PC-9 (cell line): Measurements from ENCODE around the gene TOP1.

Experiments
- EZH2 ChIP-seq: fragments of 200-600 bp; sonication (generic); IDR thresholded peaks from 2 replicates; pipeline ENCODE4 v1.8.0; 2017; ENCODE audit warnings: antibody characterized with exemption, low read depth
- TF ChIP-seq, protein P1 (sequence below): fragments of 200-600 bp; sonication (generic); conservative IDR thresholded peaks from 2 replicates; pipeline ENCODE4 v1.6.1; 2017; ENCODE audit warnings: mixed run types, antibody characterized with exemption, mild to moderate bottlenecking, moderate library complexity

DNA sequence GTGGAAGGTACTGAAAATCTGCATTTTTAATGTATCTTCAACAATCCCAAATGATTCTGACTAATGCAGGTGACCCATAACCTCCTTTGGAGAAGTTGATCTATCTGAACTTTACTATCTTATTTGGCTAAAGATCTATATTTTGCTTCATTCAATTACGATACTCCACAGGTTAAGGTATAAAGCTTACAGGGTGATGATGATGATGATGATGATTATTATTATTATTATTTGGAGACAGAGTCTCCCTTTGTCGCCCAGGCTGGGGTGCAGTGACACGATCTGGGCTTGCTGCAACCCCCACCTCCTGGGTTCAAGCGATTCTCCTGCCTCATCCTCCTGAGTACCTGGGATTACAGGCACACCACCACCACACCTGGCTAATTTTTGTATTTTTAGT lies 13.1 kb downstream of the TOP1 start:
- no peak for TF ChIP-seq EZH2
- TF ChIP-seq, protein P1, sequence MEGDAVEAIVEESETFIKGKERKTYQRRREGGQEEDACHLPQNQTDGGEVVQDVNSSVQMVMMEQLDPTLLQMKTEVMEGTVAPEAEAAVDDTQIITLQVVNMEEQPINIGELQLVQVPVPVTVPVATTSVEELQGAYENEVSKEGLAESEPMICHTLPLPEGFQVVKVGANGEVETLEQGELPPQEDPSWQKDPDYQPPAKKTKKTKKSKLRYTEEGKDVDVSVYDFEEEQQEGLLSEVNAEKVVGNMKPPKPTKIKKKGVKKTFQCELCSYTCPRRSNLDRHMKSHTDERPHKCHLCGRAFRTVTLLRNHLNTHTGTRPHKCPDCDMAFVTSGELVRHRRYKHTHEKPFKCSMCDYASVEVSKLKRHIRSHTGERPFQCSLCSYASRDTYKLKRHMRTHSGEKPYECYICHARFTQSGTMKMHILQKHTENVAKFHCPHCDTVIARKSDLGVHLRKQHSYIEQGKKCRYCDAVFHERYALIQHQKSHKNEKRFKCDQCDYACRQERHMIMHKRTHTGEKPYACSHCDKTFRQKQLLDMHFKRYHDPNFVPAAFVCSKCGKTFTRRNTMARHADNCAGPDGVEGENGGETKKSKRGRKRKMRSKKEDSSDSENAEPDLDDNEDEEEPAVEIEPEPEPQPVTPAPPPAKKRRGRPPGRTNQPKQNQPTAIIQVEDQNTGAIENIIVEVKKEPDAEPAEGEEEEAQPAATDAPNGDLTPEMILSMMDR, result no peak
